Measurements from ENCODE around the gene THAP3. TPM values are rescaled to one million over a fixed set of nuclear protein-coding genes. Genes with fewer than 3 reads are reported as not detected.

THAP3 gene
- total and polyA plus RNA-seq, 9 of the 15 experiments (the other 6 are each of a cell fraction or from before 2014, with no cell fraction given), result 1.9 to 31.2 (median 18.2) TPM

DNA sequence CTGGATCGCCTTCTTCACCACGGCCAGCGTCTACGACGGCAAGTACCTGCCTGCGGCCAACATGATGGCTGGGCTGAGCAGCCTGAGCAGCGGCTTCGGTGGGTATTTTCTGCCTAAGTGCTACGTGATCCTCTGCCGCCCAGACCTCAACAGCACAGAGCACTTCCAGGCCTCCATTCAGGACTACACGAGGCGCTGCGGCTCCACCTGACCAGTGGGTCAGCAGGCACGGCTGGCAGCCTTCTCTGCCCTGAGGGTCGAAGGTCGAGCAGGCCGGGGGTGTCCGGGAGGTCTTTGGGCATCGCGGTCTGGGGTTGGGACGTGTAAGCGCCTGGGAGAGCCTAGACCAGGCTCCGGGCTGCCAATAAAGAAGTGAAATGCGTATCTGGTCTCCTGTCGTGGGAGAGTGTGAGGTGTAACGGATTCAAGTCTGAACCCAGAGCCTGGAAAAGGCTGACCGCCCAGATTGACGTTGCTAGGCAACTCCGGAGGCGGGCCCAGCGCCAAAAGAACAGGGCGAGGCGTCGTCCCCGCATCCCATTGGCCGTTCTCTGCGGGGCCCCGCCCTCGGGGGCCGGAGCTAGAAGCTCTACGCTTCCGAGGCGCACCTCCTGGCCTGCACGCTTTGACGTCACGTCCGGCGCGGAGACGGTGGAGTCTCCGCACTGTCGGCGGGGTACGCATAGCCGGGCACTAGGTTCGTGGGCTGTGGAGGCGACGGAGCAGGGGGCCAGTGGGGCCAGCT is 45.1 kb upstream of the THAP3 start, which contains the start of gene ZBTB48 (continued):
- TF ChIP-seq GABPB1 (CRISPR knock-in tag; IDR thresholded peaks at IDR 0.05) (peak; percentile 97), HNRNPUL1 (IDR thresholded peaks at IDR 0.05; ENCODE audit: low read length) (no peak), PYGO2 (tag; IDR thresholded peaks at IDR 0.05) (no peak), KLF10 (CRISPR knock-in tag; IDR thresholded peaks at IDR 0.05) (no peak), RCOR1 (IDR thresholded peaks at IDR 0.05; ENCODE audit: borderline replicate concordance in 1 of 2, low read depth in 2 of 2, low read length in 2 of 2) (0 out of 4 replicates have a peak, but pooled peaks of 1 of the 2 experiments have one; percentile 56), ZNF3 (CRISPR knock-in tag; IDR thresholded peaks at IDR 0.05) (no peak), ILK (tag; IDR thresholded peaks at IDR 0.05; ENCODE audit: borderline replicate concordance, low read depth) (no peak), ZNF830 (CRISPR knock-in tag; IDR thresholded peaks at IDR 0.05) (0 out of 2 replicates have a peak, but pooled peaks have one; percentile 35), SAFB (IDR thresholded peaks at IDR 0.05; ENCODE audit: borderline replicate concordance, low read depth, low read length) (no peak), LCOR (CRISPR knock-in tag; IDR thresholded peaks at IDR 0.05) (no peak), HMG20A (CRISPR knock-in tag; conservative IDR thresholded peaks at IDR 0.05) (no peak), MEIS2 (IDR thresholded peaks at IDR 0.05; ENCODE audit: partially characterized antibody) (no peak), MED1 (CRISPR knock-in tag; IDR thresholded peaks at IDR 0.05; ENCODE audit: borderline replicate concordance) (no peak), TAL1 (IDR thresholded peaks at IDR 0.05) (no peak), ZNF253 (CRISPR knock-in tag; conservative IDR thresholded peaks at IDR 0.05) (no peak)
- TF ChIP-seq, protein P1, sequence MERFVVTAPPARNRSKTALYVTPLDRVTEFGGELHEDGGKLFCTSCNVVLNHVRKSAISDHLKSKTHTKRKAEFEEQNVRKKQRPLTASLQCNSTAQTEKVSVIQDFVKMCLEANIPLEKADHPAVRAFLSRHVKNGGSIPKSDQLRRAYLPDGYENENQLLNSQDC (CRISPR knock-in tag; IDR thresholded peaks at IDR 0.05), result no peak
- TF ChIP-seq, protein P2, sequence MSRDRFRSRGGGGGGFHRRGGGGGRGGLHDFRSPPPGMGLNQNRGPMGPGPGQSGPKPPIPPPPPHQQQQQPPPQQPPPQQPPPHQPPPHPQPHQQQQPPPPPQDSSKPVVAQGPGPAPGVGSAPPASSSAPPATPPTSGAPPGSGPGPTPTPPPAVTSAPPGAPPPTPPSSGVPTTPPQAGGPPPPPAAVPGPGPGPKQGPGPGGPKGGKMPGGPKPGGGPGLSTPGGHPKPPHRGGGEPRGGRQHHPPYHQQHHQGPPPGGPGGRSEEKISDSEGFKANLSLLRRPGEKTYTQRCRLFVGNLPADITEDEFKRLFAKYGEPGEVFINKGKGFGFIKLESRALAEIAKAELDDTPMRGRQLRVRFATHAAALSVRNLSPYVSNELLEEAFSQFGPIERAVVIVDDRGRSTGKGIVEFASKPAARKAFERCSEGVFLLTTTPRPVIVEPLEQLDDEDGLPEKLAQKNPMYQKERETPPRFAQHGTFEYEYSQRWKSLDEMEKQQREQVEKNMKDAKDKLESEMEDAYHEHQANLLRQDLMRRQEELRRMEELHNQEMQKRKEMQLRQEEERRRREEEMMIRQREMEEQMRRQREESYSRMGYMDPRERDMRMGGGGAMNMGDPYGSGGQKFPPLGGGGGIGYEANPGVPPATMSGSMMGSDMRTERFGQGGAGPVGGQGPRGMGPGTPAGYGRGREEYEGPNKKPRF (IDR thresholded peaks at IDR 0.05; ENCODE audit: low read depth, low read length), result no peak
- TF ChIP-seq, protein P3, sequence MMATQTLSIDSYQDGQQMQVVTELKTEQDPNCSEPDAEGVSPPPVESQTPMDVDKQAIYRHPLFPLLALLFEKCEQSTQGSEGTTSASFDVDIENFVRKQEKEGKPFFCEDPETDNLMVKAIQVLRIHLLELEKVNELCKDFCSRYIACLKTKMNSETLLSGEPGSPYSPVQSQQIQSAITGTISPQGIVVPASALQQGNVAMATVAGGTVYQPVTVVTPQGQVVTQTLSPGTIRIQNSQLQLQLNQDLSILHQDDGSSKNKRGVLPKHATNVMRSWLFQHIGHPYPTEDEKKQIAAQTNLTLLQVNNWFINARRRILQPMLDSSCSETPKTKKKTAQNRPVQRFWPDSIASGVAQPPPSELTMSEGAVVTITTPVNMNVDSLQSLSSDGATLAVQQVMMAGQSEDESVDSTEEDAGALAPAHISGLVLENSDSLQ (IDR thresholded peaks at IDR 0.05), result peak; percentile 66; the same call in 1 of the 2 replicates
- TF ChIP-seq, protein P4, sequence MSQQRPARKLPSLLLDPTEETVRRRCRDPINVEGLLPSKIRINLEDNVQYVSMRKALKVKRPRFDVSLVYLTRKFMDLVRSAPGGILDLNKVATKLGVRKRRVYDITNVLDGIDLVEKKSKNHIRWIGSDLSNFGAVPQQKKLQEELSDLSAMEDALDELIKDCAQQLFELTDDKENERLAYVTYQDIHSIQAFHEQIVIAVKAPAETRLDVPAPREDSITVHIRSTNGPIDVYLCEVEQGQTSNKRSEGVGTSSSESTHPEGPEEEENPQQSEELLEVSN (IDR thresholded peaks at IDR 0.05; ENCODE audit: borderline replicate concordance in 1 of 2, extremely low read depth in 1 of 2, insufficient read depth in 1 of 2, insufficient read length in 1 of 2, low read depth in 1 of 2, low read length in 1 of 2, poor library complexity in 1 of 2, severe bottlenecking in 1 of 2), result peak in 1 of 2 experiments; percentile 35
- TF ChIP-seq, protein P5, sequence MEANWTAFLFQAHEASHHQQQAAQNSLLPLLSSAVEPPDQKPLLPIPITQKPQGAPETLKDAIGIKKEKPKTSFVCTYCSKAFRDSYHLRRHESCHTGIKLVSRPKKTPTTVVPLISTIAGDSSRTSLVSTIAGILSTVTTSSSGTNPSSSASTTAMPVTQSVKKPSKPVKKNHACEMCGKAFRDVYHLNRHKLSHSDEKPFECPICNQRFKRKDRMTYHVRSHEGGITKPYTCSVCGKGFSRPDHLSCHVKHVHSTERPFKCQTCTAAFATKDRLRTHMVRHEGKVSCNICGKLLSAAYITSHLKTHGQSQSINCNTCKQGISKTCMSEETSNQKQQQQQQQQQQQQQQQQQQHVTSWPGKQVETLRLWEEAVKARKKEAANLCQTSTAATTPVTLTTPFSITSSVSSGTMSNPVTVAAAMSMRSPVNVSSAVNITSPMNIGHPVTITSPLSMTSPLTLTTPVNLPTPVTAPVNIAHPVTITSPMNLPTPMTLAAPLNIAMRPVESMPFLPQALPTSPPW (CRISPR knock-in tag; IDR thresholded peaks at IDR 0.05), result peak; percentile 72; the same call in 1 of the 2 replicates

All from K562 (cell line).